SK-N-MC (cell line): Measurements from ENCODE around the gene KRTAP22-1.

Experiments
- EZH2 ChIP-seq: fragments of 200-600 bp; sonication (generic); IDR thresholded peaks from one replicate; pipeline ENCODE4 v1.6.1; 2017; ENCODE audit warnings: antibody characterized with exemption
- FOXP2 ChIP-seq: optimal IDR thresholded peaks from 2 replicates; pipeline ENCODE3; 2011; ENCODE audit warnings: mild to moderate bottlenecking, moderate library complexity; ENCODE audit not compliant: insufficient read depth; ENCODE audit errors: extremely low read length, control extremely low read depth
- POLR2AphosphoS5 ChIP-seq: IDR thresholded peaks from 2 replicates; pipeline ENCODE4 v1.6.1; 2012; ENCODE audit warnings: mild to moderate bottlenecking, low read depth, low read length, borderline replicate concordance

- TF ChIP-seq EZH2, result no peak
- TF ChIP-seq POLR2AphosphoS5, result no peak
- TF ChIP-seq FOXP2, result no peak
These were observed 34.0 kb downstream of the KRTAP22-1 start, which contains the start of gene KRTAP20-2 for GRCh38 chr21:30634906-30635305.
